Kidney (tissue), 14 donors: ENCODE results near the gene TES. TPM values are rescaled to one million over a fixed set of nuclear protein-coding genes. Genes with fewer than 3 reads are reported as not detected.
"Not testable (repeated sequence)": the region's sequence is repeated elsewhere in the genome, so short reads cannot be mapped to it uniquely, and the experiment has no call there.

Source experiments
- DNase-seq, 5 donors: peaks; one replicate each; pipeline ENCODE4 v3.0.0-alpha.2; 2013 to 2020
- FAIRE-seq: peaks from 2 replicates; lab custom pipeline; 2012; peaks lifted over from hg19 to GRCh38; lab: Jason Lieb, UNC
- H3K27ac ChIP-seq, 2 donors: one replicate each; pipeline ENCODE4 v1.7.0; 2013; ENCODE audit warnings: low read depth in 2 of 2, low read length in 2 of 2, inconsistent platforms in 1 of 2
- H3K27me3 ChIP-seq: one replicate; pipeline ENCODE4 v1.7.1; 2013; ENCODE audit warnings: low read length, inconsistent platforms; ENCODE audit not compliant: control insufficient read depth, insufficient read depth
- H3K36me3 ChIP-seq, 3 donors: one replicate each; pipeline versions ENCODE4 v1.7.0 to v1.7.1; 2013; ENCODE audit warnings: low read length in 3 of 3, control low read depth in 1 of 3, inconsistent platforms in 1 of 3; ENCODE audit not compliant: insufficient read depth in 3 of 3, control insufficient read depth in 2 of 3
- H3K4me1 ChIP-seq, 3 donors: one replicate each; pipeline versions ENCODE4 v1.7.0 to v1.7.1; 2013; ENCODE audit warnings: low read length in 3 of 3, inconsistent platforms in 1 of 3, low read depth in 1 of 3; ENCODE audit not compliant: control insufficient read depth in 2 of 3, insufficient read depth in 2 of 3
- H3K4me3 ChIP-seq, 3 donors: one replicate each; pipeline versions ENCODE4 v1.7.0 to v1.8.1; 2013; ENCODE audit warnings: low read length in 3 of 3, control low read depth in 1 of 3, inconsistent platforms in 1 of 3
- H3K9ac ChIP-seq, 3 donors: one replicate each; pipeline versions ENCODE4 v1.7.0 to v1.7.1; 2013; ENCODE audit warnings: low read length in 3 of 3, control low read depth in 1 of 3, inconsistent platforms in 1 of 3
- H3K9me3 ChIP-seq, 3 donors: one replicate each; pipeline versions ENCODE4 v1.7.0 to v1.7.1; 2013; ENCODE audit warnings: low read length in 3 of 3, control low read depth in 1 of 3, inconsistent platforms in 1 of 3; ENCODE audit not compliant: control insufficient read depth in 2 of 3, insufficient read depth in 1 of 3
- CTCF ChIP-seq: IDR thresholded peaks from 3 replicates; pipeline ENCODE4 v1.5.1; 2012; ENCODE audit warnings: mild to moderate bottlenecking, moderate library complexity, borderline replicate concordance; ENCODE audit not compliant: insufficient read depth; ENCODE audit errors: extremely low read depth
- intact Hi-C: fragments of 100-400 bp; cut with DNase I; formaldehyde crosslinking; loops from one replicate; pipeline ENCODE4 v1.11.1; 2022
- polyA plus RNA-seq: library from polyadenylated mRNA; stranded (reverse); fragments of 350-450 nt; fragmentation: Illumina TruSeq; extraction: RNeasy Lipid Tissue Mini Kit (QIAGEN cat#74804); gene quantifications from one replicate; pipeline ENCODE4 v1.2.3, GENCODE V29; 2014; ENCODE audit warnings: low read depth, low replicate concordance; ENCODE audit not compliant: insufficient read depth
- total RNA-seq: library from RNA; stranded (reverse); fragmentation: NEBNext Ultra II Directional; extraction: Animal tissue kit (Norgen Biotek cat#: 25700); gene quantifications from one replicate; pipeline ENCODE4 v1.2.1, GENCODE V29; 2021
- donor health status: control.
- donor health status: control.
- donor health status: control.
- donor health status: control.
- donor health status: control.
- donor health status: DM: yes; HTN: yes; CAD: no.
- donor health status: Normal renal cell carcinoma (clear cell type).

The TES gene
- total and polyA plus RNA-seq, 2 donors from 2014 or later = 21.5 to 108 TPM

GRCh38 chr7:116172353-116172752 lies 38.0 kb upstream of the TES start:
- H3K4me1 ChIP-seq = peaks cover 0 to 7% (median 0%) of the 10 kb centered on the region in 3 donors
- TF ChIP-seq CTCF = no peak
- intact Hi-C loops = no loop called here
- no peak overlapping the region for H3K4me3 ChIP-seq
- H3K9me3 ChIP-seq = no peaks in the 10 kb centered on the region
- H3K36me3 ChIP-seq = no peaks in the 10 kb centered on the region
- no peak overlapping the region for H3K9ac ChIP-seq
- H3K27me3 ChIP-seq = no peaks in the 10 kb centered on the region
- FAIRE-seq (no peak), DNase-seq (no peak)
- no peak overlapping the region for H3K27ac ChIP-seq

DNA sequence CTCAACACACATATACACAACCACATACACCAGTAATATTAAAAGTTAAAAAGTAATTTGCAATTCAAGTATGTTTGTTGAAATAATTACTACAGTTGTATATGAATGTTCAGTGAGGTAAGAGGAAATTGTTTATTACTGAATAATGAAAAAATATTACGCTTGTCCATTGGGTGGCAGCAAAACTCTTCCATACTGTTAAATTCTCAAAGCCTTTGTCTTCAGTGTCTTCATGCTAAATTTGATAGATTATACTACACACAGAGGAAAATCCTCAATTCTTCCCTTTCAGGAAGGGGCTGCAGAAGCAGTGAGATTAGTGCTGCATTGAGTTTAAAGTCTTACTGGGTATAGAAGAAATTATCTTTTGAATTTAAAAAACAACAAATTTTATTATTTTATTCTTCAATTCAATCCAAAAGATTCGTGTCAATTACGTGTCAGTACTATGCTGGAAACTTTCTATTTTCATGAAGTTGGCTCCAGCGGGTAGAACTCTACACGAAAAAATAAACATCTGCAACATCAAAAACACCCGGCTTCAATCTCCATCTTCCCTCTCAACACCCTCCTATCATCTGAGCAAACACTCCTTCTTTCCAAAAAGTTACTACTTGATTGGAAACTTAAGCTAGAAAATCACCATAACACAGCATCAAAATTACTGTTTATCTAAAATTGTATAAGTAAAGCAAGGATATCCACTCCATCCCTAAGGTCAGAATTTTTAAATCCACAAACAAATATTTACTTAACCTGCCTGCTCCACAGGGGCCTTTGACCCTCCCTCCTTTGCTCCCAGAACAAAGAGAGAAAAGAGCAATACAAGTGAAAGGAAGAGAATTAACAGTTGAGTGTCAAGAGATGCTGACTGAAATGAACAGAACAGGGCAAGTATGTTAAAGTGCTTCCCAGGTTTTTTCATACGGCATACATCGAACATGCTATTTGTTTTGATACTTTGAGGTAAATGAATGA lies 37.0 kb upstream of the TES start:
- Histone ChIP-seq H3K9ac (no peak overlapping the region), H3K4me3 (no peak overlapping the region), H3K27ac (no peak overlapping the region), H3K36me3 (no peaks in the 10 kb centered on the region), H3K27me3 (no peaks in the 10 kb centered on the region), H3K4me1 (peaks cover 0 to 7% (median 0%) of the 10 kb centered on the region in 3 donors), H3K9me3 (no peaks in the 10 kb centered on the region)
- DNase-seq = peak in 2 of 5 donors; percentile 73 to 76
- intact Hi-C loops = no loop called here
- FAIRE-seq = peak; percentile 63
- TF ChIP-seq CTCF = peak; percentile 25

DNA sequence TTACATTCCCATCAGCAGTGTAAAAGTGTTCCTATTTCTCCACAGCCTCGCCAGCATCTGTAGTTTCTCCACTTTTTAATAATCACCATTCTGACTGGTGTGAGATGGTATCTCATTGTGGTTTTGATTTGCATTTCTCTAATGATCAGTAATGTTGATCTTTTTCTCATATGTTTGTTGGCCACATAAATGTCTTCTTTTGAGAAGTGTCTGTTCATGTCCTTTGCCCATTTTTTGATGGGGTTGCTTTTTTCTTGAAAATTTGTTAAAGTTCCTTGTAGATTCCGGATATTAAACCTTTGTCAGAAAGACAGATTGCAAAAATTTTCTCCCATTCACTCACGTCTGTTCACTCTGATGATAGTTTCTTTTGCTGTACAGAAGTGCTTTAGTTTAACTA lies 35.2 kb upstream of the TES start:
- FAIRE-seq, H3K4me1 ChIP-seq, H3K9ac ChIP-seq, H3K9me3 ChIP-seq, H3K4me3 ChIP-seq, DNase-seq, H3K36me3 ChIP-seq, H3K27me3 ChIP-seq, intact Hi-C loops, H3K27ac ChIP-seq: not testable (repeated sequence)

DNA sequence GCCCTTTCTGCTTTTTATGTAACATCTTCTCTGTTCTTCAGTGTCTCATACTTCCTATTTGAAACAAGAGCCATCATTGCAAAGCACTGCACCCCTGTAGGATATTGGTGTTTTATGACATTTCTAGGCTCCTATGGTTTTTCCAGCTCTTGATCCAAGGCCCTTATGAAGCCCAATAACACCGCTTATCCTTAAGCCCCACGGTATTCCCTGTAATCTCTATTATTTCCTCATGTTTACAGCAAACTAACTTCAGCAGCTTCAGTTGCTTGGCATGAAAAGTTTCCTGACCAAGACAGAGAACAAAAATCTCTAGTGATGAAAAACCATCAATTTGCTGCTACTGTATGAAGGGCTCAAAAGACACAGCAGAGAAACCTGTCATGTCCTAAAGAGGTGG lies 34.1 kb upstream of the TES start:
- DNase-seq (no peak), FAIRE-seq (no peak)
- Histone ChIP-seq H3K27ac (no peak overlapping the region), H3K4me1 (no peaks in the 10 kb centered on the region), H3K9me3 (no peaks in the 10 kb centered on the region), H3K4me3 (no peak overlapping the region), H3K27me3 (no peaks in the 10 kb centered on the region), H3K36me3 (no peaks in the 10 kb centered on the region), H3K9ac (no peak overlapping the region)
- TF ChIP-seq CTCF = no peak
- intact Hi-C loops = no loop called here
